Activated T-helper 1 cell treated with Interleukin-2 at 50 U/mL for 16 hours (primary cell): ENCODE data around the gene SLF2.
A peak's percentile ranks its signal among the peaks of the same experiment; 100 is the strongest.

Experiments used
- DNase-seq: peaks from one replicate; pipeline ENCODE4 v3.0.0-alpha.2; 2020; ENCODE audit warnings: low read depth

Gene SLF2

GRCh38 chr10:101000915-101001658 lies 88.3 kb downstream of the SLF2 start:
- DNase-seq = no peak

- no peak for DNase-seq
Measured at GRCh38 chr10:101001659-101002035, 88.9 kb downstream of the SLF2 start.

GRCh38 chr10:101002456-101002855 lies 89.7 kb downstream of the SLF2 start:
- no peak for DNase-seq

DNA sequence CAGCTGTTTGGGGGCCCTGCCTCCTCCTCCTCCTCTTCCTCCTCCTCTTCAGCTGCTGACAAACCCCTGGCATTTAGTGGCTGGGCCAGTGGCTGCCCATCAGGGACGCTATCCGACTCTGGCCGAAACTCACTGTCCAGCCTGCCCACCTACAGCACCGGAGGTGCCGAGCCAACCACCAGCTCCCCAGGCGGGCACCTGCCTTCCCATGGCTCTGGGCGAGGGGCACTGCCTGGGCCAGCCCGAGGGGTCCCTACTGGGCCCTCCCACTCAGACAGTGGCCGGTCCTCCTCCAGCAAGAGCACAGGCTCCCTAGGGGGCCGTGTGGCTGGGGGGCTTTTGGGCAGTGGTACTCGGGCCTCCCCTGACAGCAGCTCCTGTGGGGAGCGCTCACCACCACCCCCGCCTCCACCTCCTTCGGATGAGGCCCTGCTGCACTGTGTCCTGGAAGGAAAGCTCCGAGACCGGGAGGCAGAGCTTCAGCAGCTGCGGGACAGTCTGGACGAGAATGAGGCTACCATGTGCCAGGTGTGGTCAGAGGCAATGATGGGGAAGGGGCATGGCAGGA lies 91.0 kb downstream of the SLF2 start:
- DNase-seq = no peak

GRCh38 chr10:101005361-101005760 lies 92.6 kb downstream of the SLF2 start:
- no peak for DNase-seq

- DNase-seq = no peak
Measured at GRCh38 chr10:101005869-101006567, 93.3 kb downstream of the SLF2 start.

DNA sequence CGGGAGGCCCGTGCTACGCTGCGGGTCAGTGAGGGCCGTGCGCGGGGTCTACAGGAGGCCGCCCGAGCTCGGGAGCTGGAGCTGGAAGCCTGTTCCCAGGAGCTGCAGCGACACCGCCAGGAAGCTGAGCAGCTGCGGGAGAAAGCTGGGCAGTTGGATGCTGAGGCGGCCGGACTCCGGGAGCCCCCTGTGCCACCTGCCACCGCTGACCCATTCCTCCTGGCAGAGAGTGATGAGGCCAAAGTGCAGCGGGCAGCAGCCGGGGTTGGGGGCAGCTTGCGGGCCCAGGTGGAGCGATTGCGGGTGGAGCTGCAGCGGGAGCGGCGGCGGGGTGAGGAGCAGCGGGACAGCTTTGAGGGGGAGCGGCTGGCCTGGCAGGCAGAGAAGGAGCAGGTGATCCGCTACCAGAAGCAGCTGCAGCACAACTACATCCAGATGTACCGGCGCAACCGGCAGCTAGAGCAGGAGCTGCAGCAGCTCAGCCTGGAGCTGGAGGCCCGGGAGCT lies 93.9 kb downstream of the SLF2 start:
- DNase-seq = no peak

DNA sequence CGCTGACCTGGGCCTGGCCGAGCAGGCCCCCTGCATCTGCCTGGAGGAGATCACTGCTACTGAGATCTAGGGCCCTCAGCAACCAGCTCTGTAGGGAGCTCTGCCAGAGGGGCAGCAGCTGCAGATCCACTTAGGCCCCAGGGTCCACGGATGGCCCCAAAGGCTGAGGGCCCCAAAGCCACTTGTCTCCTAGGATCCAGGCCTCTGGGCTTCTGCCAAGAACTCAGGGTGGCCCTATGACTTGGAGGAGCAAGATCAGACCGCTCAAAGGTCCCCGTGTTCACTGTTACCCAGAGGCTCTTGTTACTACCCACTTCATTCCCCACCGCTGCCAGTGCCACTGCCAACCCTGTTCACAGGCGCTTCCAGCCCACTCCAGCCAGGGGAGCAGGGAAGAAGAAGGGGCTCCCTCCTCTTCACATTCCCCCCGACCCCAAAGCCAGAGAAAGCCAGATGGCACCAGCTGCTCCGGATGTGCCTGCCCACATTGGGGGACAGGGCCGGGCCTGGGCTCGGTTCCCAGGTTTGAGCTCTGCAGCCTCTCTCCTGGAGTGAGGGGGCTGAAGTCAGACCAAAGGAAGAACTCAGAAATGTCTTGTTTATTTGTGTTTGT lies 94.4 kb downstream of the SLF2 start:
- DNase-seq = no peak

DNA sequence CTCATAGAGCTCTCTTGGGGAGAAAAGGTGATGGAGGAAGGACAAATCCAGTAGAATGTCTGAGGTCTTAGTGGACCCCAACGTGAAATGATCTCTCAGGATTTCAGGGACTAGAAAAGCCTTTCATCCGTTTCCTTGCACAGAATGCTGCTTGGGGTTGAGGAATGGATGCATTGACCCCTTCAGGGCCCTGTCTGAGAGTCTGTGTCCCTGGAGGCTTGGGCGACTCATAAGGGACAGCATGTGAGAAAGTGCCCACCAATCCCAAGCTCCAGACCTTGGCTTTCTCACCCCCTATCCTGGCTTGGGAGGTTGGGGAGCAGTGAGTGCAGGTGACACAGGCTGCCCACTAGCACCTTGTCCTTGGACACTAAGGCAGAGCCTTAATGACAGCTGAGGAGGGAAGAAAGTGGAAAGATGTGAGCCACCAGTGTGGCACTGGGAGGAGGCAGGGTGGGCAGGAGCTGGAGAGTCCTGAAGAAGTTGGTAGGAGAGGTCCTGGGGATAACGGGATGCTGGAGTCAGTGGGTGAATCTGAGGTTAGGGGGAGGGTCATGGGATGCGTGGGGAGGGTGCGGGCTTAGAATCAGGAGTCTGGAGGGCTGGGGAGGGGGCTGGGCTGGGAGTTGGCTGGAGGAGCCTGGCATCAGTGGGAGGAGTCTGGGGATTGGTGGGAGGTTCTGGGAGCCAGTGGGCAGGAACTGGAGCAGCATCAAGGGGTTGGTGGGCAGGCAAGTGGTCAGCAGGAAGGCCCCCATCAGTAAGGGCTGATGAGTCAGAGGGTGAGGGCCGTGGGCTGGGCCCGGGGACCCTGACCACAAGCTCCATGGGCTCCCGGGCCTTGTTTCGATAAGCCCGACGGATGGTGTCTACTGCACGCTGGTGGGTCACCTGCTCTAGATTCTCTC lies 95.4 kb downstream of the SLF2 start:
- DNase-seq = no peak

- no peak for DNase-seq
Measured at GRCh38 chr10:101008823-101009423, 96.2 kb downstream of the SLF2 start.

GRCh38 chr10:101010329-101010728 lies 97.6 kb downstream of the SLF2 start:
- no peak for DNase-seq

DNA sequence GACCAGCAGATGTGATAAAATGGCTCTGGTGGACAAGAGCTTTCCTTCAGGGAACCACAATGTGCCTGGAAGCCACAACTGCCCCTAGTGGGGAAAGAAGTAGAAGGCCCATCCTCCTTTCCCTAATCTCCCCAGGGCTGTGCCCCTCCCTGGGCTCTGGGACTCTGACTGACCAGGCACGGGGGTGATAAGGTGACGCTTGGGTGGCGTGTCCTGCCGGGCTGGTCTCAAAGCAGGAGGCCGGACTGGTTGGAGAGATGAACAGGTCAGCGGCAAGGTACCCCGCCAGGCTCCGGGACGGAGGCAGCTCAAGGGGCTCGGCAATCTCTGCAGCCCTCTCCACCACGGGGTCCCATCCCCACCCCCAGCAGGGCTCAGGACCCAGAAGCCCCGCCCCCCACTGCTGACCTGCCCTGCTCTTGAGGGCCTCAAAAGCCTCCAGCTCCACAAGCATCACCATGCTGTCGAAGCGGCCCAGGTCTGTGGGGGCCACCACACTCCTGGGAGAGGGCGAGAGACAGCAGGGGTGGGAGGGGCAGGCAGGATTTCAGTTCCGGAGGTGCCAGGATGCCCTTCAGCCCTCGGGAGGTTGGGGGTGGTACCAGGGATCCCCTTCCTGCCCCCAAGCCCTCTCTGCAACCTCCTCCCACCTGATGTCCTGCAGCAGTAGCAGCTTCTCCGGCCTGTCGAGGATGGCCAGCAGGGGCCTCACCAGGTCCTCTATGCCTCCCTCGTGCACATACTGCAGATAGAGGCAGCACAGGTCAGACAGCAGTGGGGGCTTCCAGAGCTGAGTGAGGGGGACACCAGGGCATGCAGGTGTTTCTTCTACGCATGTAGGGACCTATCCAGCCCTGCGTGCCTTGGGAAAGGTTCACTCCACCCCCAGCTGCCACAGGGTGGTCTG lies 99.0 kb downstream of the SLF2 start:
- DNase-seq = no peak

DNA sequence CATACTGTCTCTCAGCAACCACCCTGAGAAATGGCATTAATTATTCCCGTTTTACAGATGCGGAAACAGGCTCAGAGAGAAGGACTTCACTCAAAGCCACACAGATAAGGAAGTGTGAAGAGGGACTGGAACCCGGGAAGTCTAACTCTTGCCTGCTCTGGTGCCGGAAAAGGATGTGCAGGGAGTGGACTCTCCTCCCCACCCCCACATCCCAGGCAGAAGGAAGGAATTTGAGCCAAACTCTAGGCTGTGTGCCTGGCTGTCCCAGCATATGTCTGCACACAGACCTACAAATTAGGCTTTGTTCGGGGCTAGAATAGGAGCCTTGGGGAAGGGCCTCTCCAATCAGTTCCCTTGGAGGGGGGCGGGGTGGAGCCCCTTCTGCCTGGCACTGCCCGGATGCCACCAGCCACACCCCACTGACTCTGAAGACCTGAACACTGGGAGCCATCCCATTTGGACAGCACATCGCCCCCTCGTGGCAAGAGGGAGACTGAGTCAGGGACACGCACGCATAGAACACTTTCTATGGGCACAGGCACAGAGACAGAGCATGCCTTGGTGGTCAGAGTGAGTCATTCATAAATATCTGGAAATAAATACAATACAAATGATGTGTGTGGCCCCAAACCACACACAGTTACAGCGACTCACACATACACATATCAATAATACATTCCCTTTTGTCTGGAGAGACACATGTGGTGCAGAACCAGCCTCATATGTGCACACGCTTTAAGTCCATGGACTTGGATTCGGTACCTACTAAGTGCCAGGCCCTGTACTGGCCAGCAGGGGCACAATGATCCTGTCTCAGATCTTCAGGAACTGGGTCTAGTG lies 100.0 kb downstream of the SLF2 start:
- peak; percentile 63 for DNase-seq

GRCh38 chr10:101013365-101013825 lies 100.6 kb downstream of the SLF2 start:
- DNase-seq = no peak

DNA sequence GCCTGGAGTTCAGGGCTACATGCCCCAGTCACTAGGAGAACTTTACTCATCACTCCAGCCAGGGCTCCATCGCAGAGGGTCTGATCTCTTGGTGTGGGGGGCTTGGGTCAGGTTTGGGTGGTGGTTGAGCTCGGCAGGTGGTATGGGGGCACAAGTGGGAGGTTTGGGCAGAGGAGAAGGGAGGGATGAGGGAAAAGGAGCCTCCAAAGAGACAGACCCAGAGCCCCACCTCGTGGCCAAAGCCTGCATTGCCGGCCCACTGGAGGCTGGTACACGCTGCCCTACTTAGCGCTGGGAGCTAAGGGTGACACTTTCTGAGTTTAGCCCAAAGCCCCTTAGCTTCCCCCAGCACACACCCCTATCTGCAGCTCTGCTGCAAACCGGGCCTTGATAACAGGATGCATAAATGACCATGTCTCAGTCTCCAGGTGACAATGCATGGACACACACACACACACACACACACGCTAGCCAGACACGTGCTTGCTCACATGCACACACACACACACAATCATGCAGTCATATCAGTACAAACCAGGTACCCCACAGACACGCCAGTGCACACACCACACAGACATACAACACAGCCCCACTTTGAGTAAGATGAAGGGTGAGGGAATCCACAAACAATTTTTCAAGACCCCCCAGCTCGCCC lies 101.6 kb downstream of the SLF2 start:
- DNase-seq = peak; percentile 45
